Measurements from ENCODE around the gene AFF1. TPM values are rescaled to one million over a fixed set of nuclear protein-coding genes. Genes with fewer than 3 reads are reported as not detected.

The AFF1 gene
- total RNA-seq, 1 donor from 2014 or later: 58.2 TPM

GRCh38 chr4:86999136-86999643 lies 64.4 kb downstream of the AFF1 start:
- Mint-ChIP-seq H3K9me3 (ENCODE audit: unreplicated experiment) (peaks cover 2% of the 10 kb centered on the region), H3K27ac (ENCODE audit: unreplicated experiment) (no peak overlapping the region), H3K4me1 (ENCODE audit: low read depth, unreplicated experiment) (peaks cover 8% of the 10 kb centered on the region), H3K4me3 (ENCODE audit: unreplicated experiment) (no peak overlapping the region), H3K36me3 (ENCODE audit: low read depth, unreplicated experiment) (peaks cover 11% of the 10 kb centered on the region), H3K27me3 (ENCODE audit: low read depth, unreplicated experiment) (no peaks in the 10 kb centered on the region)
- Histone ChIP-seq H3K4me1 (ENCODE audit: insufficient read depth, low read length) (no peaks in the 10 kb centered on the region), H3K79me2 (ENCODE audit: insufficient read depth, low read length) (no peaks in the 10 kb centered on the region), H3K36me3 (ENCODE audit: insufficient read depth, low read length) (no peaks in the 10 kb centered on the region), H4K20me1 (ENCODE audit: insufficient read depth, low read length) (peaks cover 5% of the 10 kb centered on the region), H3K27me3 (ENCODE audit: insufficient read depth, low read length) (no peaks in the 10 kb centered on the region), H3K4me3 (ENCODE audit: insufficient read depth, low read depth, low read length) (no peak overlapping the region), H3K9me3 (ENCODE audit: insufficient read depth, low read depth, low read length) (no peaks in the 10 kb centered on the region), H2AFZ (ENCODE audit: low read depth, low read length) (no peak overlapping the region), H3K27ac (ENCODE audit: low read depth, low read length) (no peak overlapping the region), H3K9ac (ENCODE audit: low read length) (no peak overlapping the region), H3K4me2 (ENCODE audit: low read length) (no peak overlapping the region)
- FAIRE-seq (no peak), DNase-seq (ENCODE audit: low read depth) (no peak)
- TF ChIP-seq CTCF (IDR thresholded peaks at IDR 0.05; ENCODE audit: insufficient read depth, low read depth, low read length) (no peak), EZH2 (IDR thresholded peaks at IDR 0.05; ENCODE audit: insufficient read depth, low read length) (no peak)

GRCh38 chr4:87002682-87003043 lies 67.9 kb downstream of the AFF1 start:
- Histone ChIP-seq H3K27me3 (ENCODE audit: insufficient read depth, low read length) (no peaks in the 10 kb centered on the region), H3K4me2 (ENCODE audit: low read length) (no peak overlapping the region), H3K9me3 (ENCODE audit: insufficient read depth, low read depth, low read length) (no peaks in the 10 kb centered on the region), H3K4me1 (ENCODE audit: insufficient read depth, low read length) (peaks cover 7% of the 10 kb centered on the region), H4K20me1 (ENCODE audit: insufficient read depth, low read length) (peaks cover 2% of the 10 kb centered on the region), H2AFZ (ENCODE audit: low read depth, low read length) (no peak overlapping the region), H3K9ac (ENCODE audit: low read length) (no peak overlapping the region), H3K27ac (ENCODE audit: low read depth, low read length) (no peak overlapping the region), H3K36me3 (ENCODE audit: insufficient read depth, low read length) (no peaks in the 10 kb centered on the region), H3K4me3 (ENCODE audit: insufficient read depth, low read depth, low read length) (no peak overlapping the region), H3K79me2 (ENCODE audit: insufficient read depth, low read length) (no peaks in the 10 kb centered on the region)
- FAIRE-seq (no peak), DNase-seq (ENCODE audit: low read depth) (no peak)
- Mint-ChIP-seq H3K36me3 (ENCODE audit: low read depth, unreplicated experiment) (peaks cover 6% of the 10 kb centered on the region), H3K27ac (ENCODE audit: unreplicated experiment) (no peak overlapping the region), H3K27me3 (ENCODE audit: low read depth, unreplicated experiment) (no peaks in the 10 kb centered on the region), H3K9me3 (ENCODE audit: unreplicated experiment) (no peaks in the 10 kb centered on the region), H3K4me3 (ENCODE audit: unreplicated experiment) (no peak overlapping the region), H3K4me1 (ENCODE audit: low read depth, unreplicated experiment) (peaks cover 17% of the 10 kb centered on the region)
- no peak for TF ChIP-seq EZH2 (IDR thresholded peaks at IDR 0.05; ENCODE audit: insufficient read depth, low read length)
- TF ChIP-seq CTCF (IDR thresholded peaks at IDR 0.05; ENCODE audit: insufficient read depth, low read depth, low read length): no peak

- Mint-ChIP-seq H3K27me3 (ENCODE audit: low read depth, unreplicated experiment) (no peaks in the 10 kb centered on the region), H3K27ac (ENCODE audit: unreplicated experiment) (no peak overlapping the region), H3K9me3 (ENCODE audit: unreplicated experiment) (no peaks in the 10 kb centered on the region), H3K36me3 (ENCODE audit: low read depth, unreplicated experiment) (peaks cover 7% of the 10 kb centered on the region), H3K4me3 (ENCODE audit: unreplicated experiment) (no peak overlapping the region), H3K4me1 (ENCODE audit: low read depth, unreplicated experiment) (peaks cover 17% of the 10 kb centered on the region)
- no peaks in the 10 kb centered on the region for H3K36me3 ChIP-seq (ENCODE audit: insufficient read depth, low read length)
- H4K20me1 ChIP-seq (ENCODE audit: insufficient read depth, low read length): peaks cover 8% of the 10 kb centered on the region
- H3K79me2 ChIP-seq (ENCODE audit: insufficient read depth, low read length): peaks cover 6% of the 10 kb centered on the region
- TF ChIP-seq CTCF (IDR thresholded peaks at IDR 0.05; ENCODE audit: insufficient read depth, low read depth, low read length) (no peak), EZH2 (IDR thresholded peaks at IDR 0.05; ENCODE audit: insufficient read depth, low read length) (no peak)
- no peak overlapping the region for H3K9ac ChIP-seq (ENCODE audit: low read length)
- no peaks in the 10 kb centered on the region for H3K27me3 ChIP-seq (ENCODE audit: insufficient read depth, low read length)
- H3K4me3 ChIP-seq (ENCODE audit: insufficient read depth, low read depth, low read length): no peak overlapping the region
- no peaks in the 10 kb centered on the region for H3K9me3 ChIP-seq (ENCODE audit: insufficient read depth, low read depth, low read length)
- no peak for DNase-seq (ENCODE audit: low read depth)
- no peak overlapping the region for H3K27ac ChIP-seq (ENCODE audit: low read depth, low read length)
- no peak for FAIRE-seq
- H3K4me1 ChIP-seq (ENCODE audit: insufficient read depth, low read length): peaks cover 12% of the 10 kb centered on the region
- no peak overlapping the region for H2AFZ ChIP-seq (ENCODE audit: low read depth, low read length)
- H3K4me2 ChIP-seq (ENCODE audit: low read length): no peak overlapping the region
Observed at GRCh38 chr4:87003266-87003665, 68.5 kb downstream of the AFF1 start.
